Sigmoid colon (tissue), 4 donors: ENCODE results near the gene MRGPRF.

ENCODE experiments used
- EP300 ChIP-seq, 4 donors: sonication (generic); formaldehyde crosslinking; IDR thresholded peaks; one replicate each; pipeline ENCODE4 v1.6.1; 2017; ENCODE audit warnings: antibody characterized with exemption in 4 of 4
- POLR2A ChIP-seq, 2 donors: fragments of 450-650 bp; IDR thresholded peaks; one replicate each; pipeline ENCODE4 v1.6.1; 2016; ENCODE audit warnings: antibody characterized with exemption in 2 of 2, mild to moderate bottlenecking in 2 of 2, moderate library complexity in 2 of 2
- POLR2AphosphoS5 ChIP-seq, 4 donors: sonication (generic); formaldehyde crosslinking; IDR thresholded peaks; one replicate each; pipeline ENCODE4 v1.6.1; 2017; ENCODE audit warnings: antibody characterized with exemption in 4 of 4
- TF ChIP-seq, protein P1 (sequence below), 4 experiments: fragments of 450-650 bp in 3 of 4; fragments of 200-600 bp in 1 of 4; IDR thresholded peaks; one replicate each; pipeline ENCODE4 v1.5.1; 2016 to 2019; ENCODE audit warnings: antibody characterized with exemption in 4 of 4, mild to moderate bottlenecking in 3 of 4, moderate library complexity in 2 of 4

- TF ChIP-seq, protein P1, sequence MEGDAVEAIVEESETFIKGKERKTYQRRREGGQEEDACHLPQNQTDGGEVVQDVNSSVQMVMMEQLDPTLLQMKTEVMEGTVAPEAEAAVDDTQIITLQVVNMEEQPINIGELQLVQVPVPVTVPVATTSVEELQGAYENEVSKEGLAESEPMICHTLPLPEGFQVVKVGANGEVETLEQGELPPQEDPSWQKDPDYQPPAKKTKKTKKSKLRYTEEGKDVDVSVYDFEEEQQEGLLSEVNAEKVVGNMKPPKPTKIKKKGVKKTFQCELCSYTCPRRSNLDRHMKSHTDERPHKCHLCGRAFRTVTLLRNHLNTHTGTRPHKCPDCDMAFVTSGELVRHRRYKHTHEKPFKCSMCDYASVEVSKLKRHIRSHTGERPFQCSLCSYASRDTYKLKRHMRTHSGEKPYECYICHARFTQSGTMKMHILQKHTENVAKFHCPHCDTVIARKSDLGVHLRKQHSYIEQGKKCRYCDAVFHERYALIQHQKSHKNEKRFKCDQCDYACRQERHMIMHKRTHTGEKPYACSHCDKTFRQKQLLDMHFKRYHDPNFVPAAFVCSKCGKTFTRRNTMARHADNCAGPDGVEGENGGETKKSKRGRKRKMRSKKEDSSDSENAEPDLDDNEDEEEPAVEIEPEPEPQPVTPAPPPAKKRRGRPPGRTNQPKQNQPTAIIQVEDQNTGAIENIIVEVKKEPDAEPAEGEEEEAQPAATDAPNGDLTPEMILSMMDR (IDR thresholded peaks at IDR 0.05), result no peak
- TF ChIP-seq POLR2AphosphoS5 (IDR thresholded peaks at IDR 0.05) (no peak), POLR2A (IDR thresholded peaks at IDR 0.05) (no peak), EP300 (IDR thresholded peaks at IDR 0.05) (no peak)
Observed at GRCh38 chr11:68958211-68958610, 54.8 kb downstream of the MRGPRF start.
